GM19467 (cell line): ENCODE measurements around the gene EGFR.
"Not testable (repeated sequence)": the region's sequence is repeated elsewhere in the genome, so short reads cannot be mapped to it uniquely, and the experiment has no call there.

ENCODE experiments used
- ATAC-seq: cut with Tn5 transposase; IDR thresholded peaks from one replicate; pipeline ENCODE4 v1.9.1; 2021; ENCODE audit warnings: mild to moderate bottlenecking, moderate library complexity; ENCODE audit not compliant: unreplicated experiment

EGFR gene

DNA sequence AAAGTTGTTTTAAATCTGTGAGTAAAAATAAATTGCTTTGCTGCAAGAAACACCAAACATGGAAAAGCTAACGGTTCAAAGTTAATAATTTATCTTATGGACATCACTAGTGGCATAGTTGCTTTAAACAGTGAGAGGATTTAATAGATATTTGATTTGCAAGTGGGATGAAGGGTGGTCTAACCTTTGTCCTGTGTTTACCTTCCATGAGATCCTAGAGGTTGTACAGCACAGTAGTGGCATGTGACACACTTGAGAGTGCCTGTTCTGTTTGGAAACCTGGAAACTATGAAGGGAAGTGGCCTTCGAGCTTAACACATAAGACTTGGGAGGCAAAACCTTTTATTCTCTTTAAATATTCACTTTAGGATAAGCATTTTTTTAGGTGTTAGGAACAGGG, 16.0 kb downstream of the EGFR start:
- ATAC-seq: no peak

DNA sequence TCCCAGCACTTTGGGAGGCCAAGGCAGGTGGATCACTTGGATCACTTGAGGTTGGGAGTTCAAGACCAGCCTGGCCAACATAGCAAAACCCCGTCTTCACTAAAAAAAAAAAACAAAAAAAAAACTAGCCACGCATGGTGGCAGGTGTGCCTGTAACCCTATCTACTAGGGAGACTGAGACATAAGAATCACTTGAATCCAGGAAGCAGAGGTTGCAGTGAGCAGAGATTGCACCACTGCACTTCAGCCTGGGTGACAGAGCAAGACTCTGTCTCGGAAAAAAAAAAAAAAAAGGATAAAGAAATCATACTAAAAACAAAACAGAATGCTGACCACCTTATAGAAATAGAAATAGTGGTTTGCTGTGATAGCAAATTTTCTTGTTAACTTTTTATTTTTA, 16.6 kb downstream of the EGFR start:
- ATAC-seq: not testable (repeated sequence)

DNA sequence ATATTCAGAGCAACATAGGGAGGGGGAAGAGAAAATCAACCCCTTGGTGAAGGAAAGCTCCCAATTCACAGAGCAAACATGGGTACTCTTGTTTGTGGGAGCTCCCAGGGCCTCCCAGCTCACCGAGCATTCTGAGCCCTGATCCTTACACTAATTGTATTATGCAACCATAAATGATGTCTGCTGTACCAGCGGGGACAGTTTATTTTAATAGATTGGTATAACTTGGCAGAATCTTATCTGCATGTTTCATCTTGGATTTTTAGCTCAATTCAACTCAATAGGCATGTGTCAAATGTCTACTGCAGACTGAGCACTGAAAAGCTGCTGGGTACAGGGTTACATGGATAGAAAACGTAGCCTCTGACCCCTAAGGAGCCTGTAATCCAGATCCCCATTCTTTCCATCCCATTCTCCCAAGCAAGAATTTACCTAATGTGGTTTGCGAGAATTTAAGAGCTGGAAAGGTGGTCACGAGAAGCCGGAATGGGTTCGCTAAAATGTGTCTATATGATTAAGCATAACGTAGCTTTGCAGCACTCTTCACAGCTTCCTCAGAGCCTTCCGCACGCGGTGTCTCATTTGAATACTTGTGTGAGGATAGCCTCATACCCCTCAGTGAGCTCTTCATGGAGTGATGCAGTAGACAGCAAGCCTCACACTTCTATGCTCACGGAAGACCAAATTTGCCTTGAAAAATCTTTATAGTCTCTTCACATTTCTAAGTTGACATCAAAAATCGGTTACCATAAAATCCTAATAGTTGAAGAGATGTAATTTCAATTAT, 18.3 kb downstream of the EGFR start:
- ATAC-seq: no peak

DNA sequence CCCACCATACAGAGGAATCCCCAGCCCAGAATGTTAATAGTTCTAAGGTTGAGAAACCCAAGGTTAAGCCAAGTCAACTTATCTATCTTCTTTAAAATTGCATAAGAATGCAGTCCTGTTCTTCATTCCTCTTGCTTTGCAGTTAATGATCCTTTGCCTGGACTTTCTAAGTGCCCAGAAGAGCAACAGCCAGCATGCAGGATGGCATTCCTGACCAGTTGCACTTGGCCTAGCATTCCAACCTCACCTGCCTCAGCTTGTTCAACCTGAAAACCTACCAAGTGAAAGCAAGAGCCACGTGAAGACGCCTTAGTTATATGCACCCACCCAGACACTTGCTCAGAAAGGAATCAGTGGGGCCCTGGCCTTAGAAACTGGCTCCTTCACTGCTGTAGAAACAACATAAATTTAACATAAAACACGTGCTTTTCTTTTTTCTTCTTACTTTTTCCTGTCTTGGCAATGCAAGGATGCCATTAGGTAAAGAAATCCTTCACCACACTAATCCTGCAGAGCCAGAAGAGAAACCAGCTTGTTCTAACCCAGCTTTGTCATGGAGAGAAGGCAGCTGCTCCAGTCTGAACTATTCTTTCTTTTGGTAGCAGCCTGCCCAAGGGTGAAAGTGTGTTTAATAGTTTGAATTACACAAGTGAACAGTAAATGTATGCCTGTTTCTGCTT, 25.0 kb downstream of the EGFR start:
- ATAC-seq: no peak

DNA sequence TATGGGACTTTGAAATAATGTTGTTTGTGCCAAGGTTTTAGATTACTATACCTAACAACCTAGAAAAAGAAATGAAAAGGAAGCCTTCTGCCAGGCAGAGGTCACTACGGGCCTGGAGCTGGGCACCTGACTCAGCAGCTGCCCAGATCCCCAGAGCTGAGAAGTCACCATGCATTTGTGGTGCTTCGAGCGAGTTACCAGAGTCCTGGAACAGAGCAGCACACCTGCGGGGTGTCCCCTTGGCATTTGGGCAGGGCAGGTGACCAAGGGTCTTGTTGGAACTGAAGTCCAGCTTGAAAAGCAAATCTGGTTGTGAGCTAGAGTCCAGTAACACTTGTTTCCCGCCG, 25.5 kb downstream of the EGFR start:
- no peak for ATAC-seq

DNA sequence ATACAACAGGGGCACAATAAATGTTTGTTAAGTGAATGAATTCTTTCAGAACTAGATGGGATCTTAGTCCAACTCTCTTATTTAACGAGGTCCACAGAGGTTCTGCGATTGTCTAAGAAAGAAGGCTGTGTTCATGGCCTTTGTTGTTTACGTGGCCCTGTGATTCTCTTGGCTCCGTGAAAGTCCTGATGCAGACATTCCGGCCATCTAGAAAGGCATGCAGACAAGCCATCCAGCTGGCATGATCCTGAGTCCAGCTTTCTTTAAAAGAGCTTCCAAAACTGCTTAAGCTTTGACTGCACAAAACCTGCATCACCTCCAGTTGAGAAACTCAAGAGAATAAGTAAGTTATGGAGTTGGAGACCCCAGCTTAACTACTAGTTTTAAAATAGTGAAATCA, 26.0 kb downstream of the EGFR start:
- ATAC-seq: no peak

DNA sequence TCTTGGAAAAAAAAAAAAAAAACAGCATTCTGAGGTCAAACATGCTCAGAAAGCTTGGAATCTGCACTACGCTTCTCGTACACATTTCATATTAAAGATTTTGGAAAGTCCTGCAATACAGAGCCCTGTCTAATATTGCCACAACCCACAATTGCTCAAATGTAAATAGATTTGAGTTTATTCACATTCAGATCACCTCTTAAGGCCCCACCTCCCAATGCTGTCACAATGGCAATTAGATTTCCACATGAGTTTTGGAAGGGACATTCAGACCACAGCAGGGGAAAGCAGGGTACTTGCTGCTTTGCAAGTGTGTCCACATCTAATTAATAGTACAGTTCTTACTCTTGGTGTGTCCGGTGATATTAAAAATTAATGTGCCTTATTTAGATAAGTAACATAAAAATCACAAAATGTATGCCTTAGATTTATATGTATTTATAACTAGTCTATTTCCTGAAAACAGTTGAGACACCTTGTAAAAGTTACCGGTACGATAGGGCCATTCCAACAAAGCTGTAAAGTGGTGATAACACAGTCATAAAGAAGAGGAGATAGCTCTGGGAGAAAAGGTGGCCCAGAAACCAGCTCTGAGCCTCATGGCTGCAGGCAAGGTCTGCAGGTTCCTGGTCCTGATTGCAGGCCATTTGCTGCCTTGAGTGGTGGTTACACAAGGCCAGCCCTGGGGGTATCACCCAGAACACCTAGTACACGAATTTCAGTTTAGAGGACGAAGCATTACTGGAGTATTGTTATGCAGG, 27.9 kb downstream of the EGFR start:
- no peak for ATAC-seq

DNA sequence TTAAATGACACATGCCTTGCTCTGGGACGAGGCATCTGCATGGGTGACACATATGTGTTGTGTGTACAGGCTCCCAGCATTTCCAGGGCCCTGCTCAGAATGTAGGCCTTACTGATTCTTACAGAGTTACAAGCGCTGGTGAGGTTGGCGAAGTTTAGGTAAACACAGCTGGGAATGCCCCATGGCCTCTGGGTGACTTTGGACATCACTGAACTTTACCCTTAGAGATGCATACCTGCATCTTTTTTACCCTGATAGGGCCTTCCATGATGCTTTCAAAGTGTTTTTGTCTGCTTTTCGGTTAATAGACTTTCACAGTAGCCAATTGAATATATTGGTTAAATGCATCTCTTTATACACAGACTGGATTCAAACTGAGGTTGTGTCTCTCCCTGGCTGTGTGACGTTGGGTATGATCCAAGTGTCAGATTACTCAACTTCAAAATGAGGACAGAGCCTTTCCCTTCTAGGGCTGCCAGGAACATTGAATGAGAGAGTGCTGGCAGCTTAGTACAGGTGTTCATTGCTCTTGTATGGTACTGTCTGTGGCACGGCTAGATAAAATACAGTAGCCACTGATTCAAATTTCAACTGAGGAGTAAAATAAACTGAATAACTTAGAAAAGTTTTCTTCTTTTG, 29.5 kb downstream of the EGFR start:
- ATAC-seq: no peak

DNA sequence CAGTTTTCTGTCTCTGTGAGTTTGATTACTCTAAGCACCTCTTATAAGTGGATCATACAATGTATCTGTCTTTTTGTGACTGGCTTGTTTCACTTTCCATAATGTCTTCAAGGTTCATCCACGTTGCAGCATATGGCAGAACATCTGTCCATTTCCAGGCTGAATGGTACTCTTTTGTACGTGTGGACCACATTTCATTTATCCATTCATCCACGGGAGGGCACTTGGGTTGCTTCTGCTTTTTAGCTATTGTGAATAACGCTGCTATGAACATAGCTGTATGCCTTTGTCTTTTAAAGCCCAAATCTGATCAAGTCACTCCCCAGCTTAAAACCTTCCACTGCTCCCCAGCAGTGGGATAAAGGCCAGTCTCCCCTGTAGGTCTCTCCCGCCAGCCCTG, 31.5 kb downstream of the EGFR start:
- ATAC-seq: no peak

DNA sequence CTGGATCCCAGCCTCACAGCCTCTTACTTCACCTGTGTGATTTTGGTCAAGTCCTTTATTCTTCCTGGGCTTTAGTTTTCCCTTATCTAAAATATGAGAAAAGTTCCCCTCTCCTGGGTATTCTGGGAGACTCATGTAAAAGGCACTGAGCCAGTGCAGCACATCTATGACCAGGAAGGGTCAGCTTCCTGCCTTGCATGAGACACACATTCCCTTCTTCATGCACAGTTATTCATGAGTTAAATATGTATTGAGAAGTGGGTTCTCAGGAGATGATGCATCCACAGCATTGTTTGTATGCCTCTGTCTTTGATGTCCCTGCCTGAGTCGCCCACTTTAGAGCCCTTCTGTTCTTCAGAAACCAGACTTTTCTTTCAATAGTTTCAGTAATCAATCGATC, 33.3 kb downstream of the EGFR start:
- ATAC-seq: no peak

DNA sequence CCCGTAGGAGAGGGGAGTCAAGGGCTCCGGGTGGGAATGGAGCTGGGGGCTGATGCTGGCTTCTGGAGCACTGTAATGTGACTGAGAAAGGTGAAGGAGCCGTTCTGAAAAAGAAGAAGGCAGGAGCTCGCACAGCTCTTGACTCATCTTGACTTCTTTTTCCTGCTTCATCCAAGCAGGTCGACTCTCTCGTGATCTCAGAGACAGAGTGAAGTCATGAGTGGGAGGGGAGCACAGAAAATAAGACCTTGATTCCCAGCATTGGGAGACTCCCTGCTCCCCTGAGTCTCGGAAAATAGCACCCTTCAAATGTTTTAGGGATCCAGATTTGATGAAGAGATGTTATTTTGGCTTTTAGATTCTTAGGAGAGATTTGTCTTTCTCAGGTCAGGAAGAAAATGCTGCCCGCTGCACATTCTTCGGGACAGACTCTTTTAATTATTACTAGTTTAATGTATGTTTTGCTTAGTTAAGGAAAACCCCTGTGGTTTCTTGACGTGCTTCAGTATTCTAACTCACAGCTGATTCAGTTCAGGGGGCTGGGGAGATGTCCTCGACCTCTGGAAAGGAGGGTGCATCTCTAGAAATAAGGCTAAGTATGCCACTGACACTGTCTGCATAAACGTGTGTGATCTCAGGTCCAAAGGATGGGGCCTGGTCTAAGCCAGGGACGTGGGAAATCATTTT, 34.1 kb downstream of the EGFR start:
- ATAC-seq: no peak

DNA sequence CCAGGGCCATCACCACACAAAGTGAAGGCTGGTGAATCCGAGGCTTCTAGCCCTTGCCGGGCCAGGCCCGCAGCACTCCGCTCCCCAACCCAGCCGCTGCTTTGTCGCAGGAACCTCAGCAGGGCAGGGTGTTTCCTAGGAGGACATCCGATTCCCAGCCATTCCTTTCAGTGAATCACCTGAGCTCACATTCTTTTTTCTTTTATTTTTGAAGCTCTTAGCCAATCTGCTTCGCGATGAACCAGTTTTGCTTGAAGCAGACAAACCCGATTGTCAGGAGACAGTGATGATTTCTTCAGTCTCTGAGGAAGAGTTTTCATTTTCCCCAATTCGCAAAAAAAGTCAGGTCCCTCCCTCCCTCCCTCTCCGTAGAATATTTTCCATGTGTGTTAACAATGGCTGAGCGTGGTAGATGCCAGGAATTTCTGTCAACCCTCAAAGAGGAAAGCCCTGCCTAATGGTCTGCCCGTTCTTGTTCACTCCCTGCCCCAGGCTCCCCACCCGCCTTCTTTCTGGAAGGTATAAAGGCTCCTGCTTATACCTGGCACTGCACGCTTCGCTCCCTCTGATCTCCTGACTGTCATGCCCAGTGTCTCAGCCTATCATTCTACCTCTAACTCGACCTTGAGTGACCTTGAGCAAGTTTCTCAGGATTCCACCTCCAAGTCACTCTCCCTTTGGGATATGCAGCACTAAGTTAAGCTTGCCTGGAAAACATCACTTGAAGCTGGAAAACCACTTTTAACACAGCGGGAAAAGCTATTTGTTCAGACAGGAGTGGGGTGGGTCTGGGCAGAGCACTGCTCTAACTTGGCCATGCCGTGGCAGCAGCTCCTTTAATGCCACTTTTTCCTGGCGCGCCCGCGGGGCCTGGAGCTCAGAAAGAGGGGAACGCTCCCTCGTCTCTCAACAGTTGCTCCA, 35.1 kb downstream of the EGFR start:
- ATAC-seq: no peak

DNA sequence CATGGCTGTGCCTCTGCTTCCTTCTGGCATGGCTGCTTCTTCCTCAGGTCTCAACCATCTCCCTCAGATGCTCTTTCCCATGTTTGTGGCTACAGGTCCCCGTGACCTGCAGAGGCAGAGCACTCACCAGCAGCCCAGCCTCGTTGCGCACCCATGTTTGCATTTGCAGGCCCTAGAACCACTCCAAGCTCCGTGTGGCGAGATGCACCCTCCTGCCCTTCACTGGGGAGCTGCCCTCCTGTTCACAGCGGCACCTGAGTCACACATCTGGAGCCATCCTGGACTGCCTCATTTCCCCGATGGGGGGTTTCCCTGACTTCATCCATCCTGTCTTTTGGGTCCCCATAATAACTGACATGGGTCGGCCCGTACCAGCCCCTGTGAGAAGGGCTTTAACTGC, 35.9 kb downstream of the EGFR start:
- ATAC-seq: no peak

DNA sequence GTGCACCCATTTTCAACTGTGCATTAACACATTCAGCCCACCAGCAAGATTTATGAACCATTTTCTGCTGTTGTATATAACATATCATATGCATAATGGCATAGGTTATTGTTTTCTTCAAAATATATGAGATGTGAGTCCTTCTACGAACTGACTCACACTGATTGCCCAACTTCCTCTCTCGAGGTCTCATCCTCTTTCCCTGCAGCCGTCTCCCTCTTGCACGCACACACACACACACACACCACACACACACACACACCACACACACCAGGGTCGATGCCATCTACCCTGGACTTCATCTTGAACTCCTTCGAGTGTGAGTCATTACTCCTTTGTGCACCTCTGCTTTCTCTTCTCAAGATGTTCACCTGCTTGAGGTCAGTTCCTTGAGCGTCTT, 36.7 kb downstream of the EGFR start:
- ATAC-seq: no peak

DNA sequence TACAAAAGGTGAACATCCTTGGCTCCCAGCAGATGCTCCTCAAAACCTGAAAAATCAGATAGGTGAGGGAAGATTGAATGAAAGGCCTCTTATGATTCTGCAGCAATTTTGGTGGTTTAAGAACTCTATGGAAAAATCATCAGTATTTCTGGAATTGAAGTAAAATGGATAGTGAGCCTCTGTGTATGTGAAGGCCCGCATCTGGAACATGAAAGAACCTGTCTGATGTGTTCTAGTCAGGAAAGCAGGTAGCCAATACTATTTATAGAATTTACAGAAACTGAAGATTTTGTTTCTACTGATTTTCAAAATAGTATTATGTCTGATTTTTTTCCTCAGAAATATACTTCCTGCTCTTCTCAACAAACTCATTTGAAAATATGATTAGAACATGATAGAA, 37.3 kb downstream of the EGFR start:
- no peak for ATAC-seq

DNA sequence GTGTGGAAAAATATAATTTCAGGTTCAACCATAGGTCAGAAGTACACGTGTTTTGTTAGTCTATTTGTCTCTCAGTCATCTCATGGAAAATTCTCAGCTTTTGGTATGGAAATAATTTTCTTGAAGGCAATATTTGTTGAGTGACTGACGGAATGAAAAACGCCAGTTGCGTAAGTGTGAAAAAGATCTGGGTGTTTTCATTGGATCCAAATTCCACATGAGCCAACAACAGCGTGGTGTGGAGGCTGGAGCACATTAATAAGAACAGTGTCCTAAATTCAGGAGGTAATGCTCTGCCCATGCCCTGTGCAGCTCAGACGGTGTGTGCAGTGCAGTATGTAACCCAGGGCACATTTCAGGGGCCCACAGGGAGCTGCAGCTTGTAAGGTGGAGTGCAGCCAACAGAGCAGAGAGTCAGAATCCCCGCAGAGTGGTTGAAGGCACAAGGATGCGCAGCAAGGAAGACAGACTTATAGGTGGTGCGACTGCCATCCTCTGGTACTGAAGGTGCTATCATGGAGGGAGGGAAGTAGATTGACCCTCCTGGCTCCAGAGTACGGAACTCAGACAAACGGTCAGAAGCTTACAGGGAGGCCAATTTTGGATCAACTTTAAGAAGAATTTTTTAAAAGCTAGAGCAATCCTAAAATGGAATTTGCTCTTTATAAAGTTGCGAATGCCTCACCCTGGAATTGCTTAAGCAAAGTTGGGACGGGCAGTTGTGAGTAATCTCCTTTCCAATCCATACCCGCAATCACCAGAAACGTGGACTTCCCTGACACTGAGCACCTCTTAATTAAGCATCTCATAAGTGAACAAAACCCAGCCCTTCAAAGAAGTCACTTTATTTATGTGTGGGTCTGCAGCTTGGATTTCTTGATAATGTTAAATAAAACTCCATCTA, 38.0 kb downstream of the EGFR start:
- ATAC-seq: no peak

DNA sequence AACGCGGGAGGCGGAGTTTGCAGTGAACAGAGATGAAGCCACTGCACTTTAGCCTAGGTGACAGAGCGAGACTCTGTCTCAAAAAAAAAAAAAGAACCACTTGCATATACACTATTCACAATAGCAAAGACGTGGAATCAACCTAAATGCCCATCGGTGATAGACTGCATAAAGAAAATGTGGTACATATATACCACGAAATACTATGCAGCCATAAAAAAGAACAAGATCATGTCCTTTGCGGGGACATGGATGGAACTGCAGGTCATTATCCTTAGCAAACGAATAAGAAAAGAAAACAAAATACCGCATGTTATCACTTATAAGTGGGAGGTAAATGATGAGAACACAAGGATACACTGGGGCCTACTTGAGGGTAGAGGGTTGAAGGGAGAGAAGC, 39.5 kb downstream of the EGFR start:
- no peak for ATAC-seq

DNA sequence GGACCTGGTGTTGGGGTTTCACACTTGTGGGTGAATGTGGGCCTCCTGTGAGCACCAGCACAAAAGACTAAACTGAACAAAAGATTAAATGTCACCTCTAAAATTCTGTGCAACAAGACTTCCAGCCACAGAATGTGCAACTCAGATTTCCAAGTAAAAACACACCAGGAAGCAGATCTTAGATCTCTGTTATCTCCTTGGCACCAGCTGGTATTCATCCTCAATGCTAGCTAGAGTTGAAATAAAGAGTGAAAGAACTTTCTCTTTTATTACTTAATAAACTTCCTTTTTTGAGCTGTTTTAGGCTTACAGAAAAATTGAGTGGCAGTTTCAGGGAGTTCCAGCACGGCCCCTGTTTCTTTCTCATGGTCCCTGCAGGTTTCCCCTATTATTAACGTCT, 40.2 kb downstream of the EGFR start:
- no peak for ATAC-seq

DNA sequence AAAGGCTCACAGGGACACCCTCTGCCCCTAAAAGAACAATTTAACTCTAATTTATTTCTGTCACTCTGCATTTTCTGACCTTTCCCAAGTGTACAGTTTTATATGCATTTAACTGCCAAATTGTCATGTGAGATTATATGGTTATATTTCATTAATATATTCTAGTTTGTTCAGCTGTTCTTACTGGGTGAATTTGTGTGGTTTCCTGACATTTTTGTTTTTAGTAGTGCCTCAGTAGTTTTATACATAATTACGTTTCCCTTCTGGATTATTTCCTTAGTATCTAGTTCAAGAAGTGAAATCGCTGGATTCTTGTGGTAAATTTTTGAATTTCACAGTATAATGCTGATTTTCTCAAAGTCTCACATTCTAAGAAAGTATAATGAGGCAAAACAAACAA, 41.3 kb downstream of the EGFR start:
- no peak for ATAC-seq
